H9 (cell line): ENCODE measurements around the gene NT5C2. TPM values are rescaled to one million over a fixed set of nuclear protein-coding genes. Genes with fewer than 3 reads are reported as not detected.
A peak's percentile ranks its signal among the peaks of the same experiment; 100 is the strongest.

Experiments
- DNase-seq: peaks from one replicate; pipeline ENCODE4 v3.0.0-alpha.2; 2017
- H2AFZ ChIP-seq: one replicate; pipeline ENCODE4 v1.6.1; 2013; ENCODE audit warnings: mild to moderate bottlenecking, low read length, control low read depth, moderate library complexity
- H2AK5ac ChIP-seq: 2 replicates; pipeline ENCODE4 v1.6.1; 2013; ENCODE audit warnings: low read length, control low read depth, mixed read lengths; ENCODE audit not compliant: insufficient read length
- H2BK120ac ChIP-seq: one replicate; pipeline ENCODE4 v1.6.1; 2013; ENCODE audit warnings: low read depth, mild to moderate bottlenecking, low read length, control low read depth, inconsistent platforms; ENCODE audit not compliant: poor library complexity, severe bottlenecking
- H2BK12ac ChIP-seq: 2 replicates; pipeline ENCODE4 v1.6.1; 2013; ENCODE audit warnings: low read length, control low read depth, mixed read lengths, low read depth; ENCODE audit not compliant: insufficient read length
- H2BK15ac ChIP-seq: 2 replicates; pipeline ENCODE4 v1.6.1; 2013; ENCODE audit warnings: low read depth, low read length, control low read depth
- H2BK20ac ChIP-seq: one replicate; pipeline ENCODE4 v1.6.1; 2013; ENCODE audit warnings: low read depth, mild to moderate bottlenecking, low read length, control low read depth, inconsistent platforms; ENCODE audit not compliant: poor library complexity, severe bottlenecking
- H2BK5ac ChIP-seq: 2 replicates; pipeline ENCODE4 v1.6.1; 2013; ENCODE audit warnings: low read length, control low read depth, mixed read lengths; ENCODE audit not compliant: insufficient read length
- H3K14ac ChIP-seq: 2 replicates; pipeline ENCODE4 v1.6.1; 2013; ENCODE audit warnings: low read length, control low read depth; ENCODE audit not compliant: insufficient read depth
- H3K18ac ChIP-seq: 2 replicates; pipeline ENCODE4 v1.6.1; 2013; ENCODE audit warnings: low read depth, mild to moderate bottlenecking, mixed read lengths, low read length, control low read depth; ENCODE audit not compliant: insufficient read length
- H3K23ac ChIP-seq: 2 replicates; pipeline ENCODE4 v1.6.1; 2013; ENCODE audit warnings: low read length, control low read depth, mixed read lengths, low read depth; ENCODE audit not compliant: insufficient read length
- H3K23me2 ChIP-seq: 2 replicates; pipeline ENCODE4 v1.6.1; 2013; ENCODE audit warnings: low read depth, mild to moderate bottlenecking, mixed read lengths, low read length, control low read depth; ENCODE audit not compliant: insufficient read length, poor library complexity, severe bottlenecking
- H3K27ac ChIP-seq: 2 replicates; pipeline ENCODE4 v1.5.1; 2013; ENCODE audit warnings: low read length, control low read depth, mixed read lengths, low read depth; ENCODE audit not compliant: insufficient read length
- H3K27me3 ChIP-seq: 2 replicates; pipeline ENCODE4 v1.6.1; 2013; ENCODE audit warnings: low read length, control low read depth, inconsistent platforms; ENCODE audit not compliant: insufficient read depth
- H3K4ac ChIP-seq: 2 replicates; pipeline ENCODE4 v1.6.1; 2013; ENCODE audit warnings: low read depth, mild to moderate bottlenecking, control low read depth, inconsistent platforms, low read length, moderate library complexity
- H3K4me1 ChIP-seq: 2 replicates; pipeline ENCODE4 v1.6.1; 2013; ENCODE audit warnings: low read length, control low read depth, inconsistent platforms; ENCODE audit not compliant: insufficient read depth
- H3K4me2 ChIP-seq: 2 replicates; pipeline ENCODE4 v1.6.1; 2013; ENCODE audit warnings: low read length, control low read depth, mixed read lengths; ENCODE audit not compliant: insufficient read length, insufficient read depth
- H3K56ac ChIP-seq: 2 replicates; pipeline ENCODE4 v1.6.1; 2013; ENCODE audit warnings: low read depth, mild to moderate bottlenecking, mixed read lengths, low read length, control low read depth; ENCODE audit not compliant: insufficient read length
- H3K79me1 ChIP-seq: 2 replicates; pipeline ENCODE4 v1.6.1; 2013; ENCODE audit warnings: low read depth, mild to moderate bottlenecking, moderate library complexity, low read length, control low read depth, inconsistent platforms; ENCODE audit not compliant: insufficient read depth, poor library complexity, severe bottlenecking
- H3K79me2 ChIP-seq: 2 replicates; pipeline ENCODE4 v1.6.1; 2013; ENCODE audit warnings: low read length, control low read depth, inconsistent platforms; ENCODE audit not compliant: insufficient read depth
- H3K9ac ChIP-seq: 2 replicates; pipeline ENCODE4 v1.6.1; 2013; ENCODE audit warnings: low read length, control low read depth, mixed read lengths; ENCODE audit not compliant: insufficient read length; ENCODE audit errors: extremely low read depth
- H3K9me3 ChIP-seq: one replicate; pipeline ENCODE4 v1.6.1; 2013; ENCODE audit warnings: low read depth, low read length, inconsistent platforms; ENCODE audit not compliant: control insufficient read depth
- H3T11ph ChIP-seq: one replicate; pipeline ENCODE4 v1.6.1; 2013; ENCODE audit warnings: mild to moderate bottlenecking, low read length, control low read depth, inconsistent platforms
- H4K20me1 ChIP-seq: one replicate; pipeline ENCODE4 v1.6.1; 2013; ENCODE audit not compliant: control insufficient read depth, insufficient read length, insufficient read depth
- H4K5ac ChIP-seq: 2 replicates; pipeline ENCODE4 v1.6.1; 2013; ENCODE audit warnings: low read depth, mild to moderate bottlenecking, mixed read lengths, low read length, control low read depth; ENCODE audit not compliant: insufficient read length
- H4K8ac ChIP-seq: replicated peaks from 2 replicates; pipeline ENCODE4 v1.6.1; 2013; ENCODE audit warnings: low read length, control low read depth, mixed read lengths, low read depth; ENCODE audit not compliant: insufficient read length
- H4K91ac ChIP-seq: 2 replicates; pipeline ENCODE4 v1.6.1; 2013; ENCODE audit warnings: low read depth, mild to moderate bottlenecking, moderate library complexity, mixed read lengths, low read length, control low read depth; ENCODE audit not compliant: insufficient read length
- H3K27ac Mint-ChIP-seq, 3 experiments: 2 replicates in 2 of 3; 3 replicates in 1 of 3; pipeline ENCODE4 v1.8.0; 2020 to 2021; ENCODE audit warnings: mixed read lengths in 3 of 3, mild to moderate bottlenecking in 1 of 3, moderate library complexity in 1 of 3
- H3K27me3 Mint-ChIP-seq: 2 replicates; pipeline ENCODE4 v1.8.0; 2021; ENCODE audit warnings: low read depth, mild to moderate bottlenecking, moderate library complexity, mixed read lengths
- H3K36me3 Mint-ChIP-seq, 3 experiments: 2 replicates in 2 of 3; 3 replicates in 1 of 3; pipeline ENCODE4 v1.8.0; 2020 to 2021; ENCODE audit warnings: low read depth in 3 of 3, mixed read lengths in 3 of 3; ENCODE audit not compliant: insufficient read depth in 1 of 3
- H3K4me1 Mint-ChIP-seq, 2 experiments: 2 replicates each; pipeline ENCODE4 v1.8.0; 2020; ENCODE audit warnings: mixed read lengths in 2 of 2
- H3K4me3 Mint-ChIP-seq, 2 experiments: 2 replicates in 1 of 2; 3 replicates in 1 of 2; pipeline ENCODE4 v1.8.0; 2020 to 2021; ENCODE audit warnings: mild to moderate bottlenecking in 2 of 2, mixed read lengths in 2 of 2, moderate library complexity in 1 of 2
- H3K9me3 Mint-ChIP-seq, 2 experiments: 2 replicates in 1 of 2; 3 replicates in 1 of 2; pipeline ENCODE4 v1.8.0; 2020; ENCODE audit warnings: mild to moderate bottlenecking in 2 of 2, mixed read lengths in 2 of 2, moderate library complexity in 1 of 2
- WGBS: extraction: QIAGEN DNeasy Blood & Tissue Kit; methylation state at CpG from one replicate; pipeline ENCODE4 v1.1.7; 2013; ENCODE audit warnings: missing lambda C conversion rate, low lambda C conversion rate, mixed read lengths; ENCODE audit not compliant: insufficient read length; ENCODE audit errors: extremely low coverage; 5-methylcytosine and 5-hydroxymethylcytosine counted together
- total RNA-seq: library from RNA; stranded (reverse); gene quantifications from 2 replicates; pipeline ENCODE4 v1.2.1, GENCODE V29; 2021
- TF ChIP-seq, protein P1 (sequence below): fragments of 200-600 bp; sonication (generic); conservative IDR thresholded peaks from 3 replicates; pipeline ENCODE4 v1.8.0; 2021; ENCODE audit warnings: antibody characterized with exemption, mild to moderate bottlenecking

Gene NT5C2
- total RNA-seq, 1 experiment from 2014 or later, result 69.6 TPM

DNA sequence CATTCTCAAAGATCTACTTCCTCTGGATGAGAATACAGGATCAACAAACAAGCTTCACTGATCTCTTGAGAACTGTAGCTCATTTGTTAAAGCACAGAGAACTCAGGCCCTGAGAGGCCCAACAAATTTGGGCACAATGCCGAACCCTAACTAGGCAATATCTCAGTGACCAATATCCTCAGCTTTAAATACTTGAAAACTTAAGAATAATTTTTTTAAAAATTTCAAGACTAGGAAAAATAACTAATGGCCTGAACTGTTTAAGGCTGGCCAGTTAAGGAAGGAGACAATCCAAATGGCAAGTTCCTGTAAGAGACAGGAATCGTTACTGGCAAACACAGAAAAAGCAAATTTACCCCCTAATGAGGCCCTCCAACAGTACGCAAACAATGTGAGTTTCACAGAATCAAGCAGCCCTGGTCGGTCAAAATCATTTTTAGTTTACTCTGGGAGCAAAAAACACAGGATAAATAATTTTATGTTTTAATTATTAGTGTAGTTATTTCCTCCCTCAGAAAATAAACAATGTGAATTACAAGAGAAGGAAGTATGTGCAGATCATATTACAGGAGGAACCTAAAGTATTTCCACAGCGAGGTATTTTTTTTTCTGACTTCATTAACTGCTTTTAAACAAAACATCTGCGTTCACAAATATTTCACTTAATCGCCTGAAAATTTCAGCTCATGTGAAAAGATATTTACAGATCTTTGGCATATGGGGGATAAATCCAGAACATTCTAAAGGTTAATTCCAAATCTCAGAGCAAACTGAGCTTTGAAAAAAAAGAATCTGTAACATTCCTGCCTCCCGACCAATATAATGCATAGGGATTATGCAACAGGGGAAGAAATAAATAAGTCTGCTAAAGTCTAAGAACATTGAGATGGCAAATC, 39.5 kb downstream of the NT5C2 start:
- Histone ChIP-seq H4K20me1 (no peaks in the 10 kb centered on the region), H2BK20ac (no peak overlapping the region), H3K23me2 (no peaks in the 10 kb centered on the region), H3K9me3 (no peaks in the 10 kb centered on the region), H4K5ac (no peak overlapping the region), H3K4ac (no peak overlapping the region), H3K27ac (peak overlapping the region; percentile 41), H3K56ac (no peak overlapping the region), H2BK12ac (no peak overlapping the region), H3K18ac (no peak overlapping the region), H2BK120ac (no peak overlapping the region), H3K23ac (no peak overlapping the region), H4K91ac (no peak overlapping the region), H3K4me1 (peaks cover 2% of the 10 kb centered on the region; the same call in 1 of the 2 replicates), H3K4me2 (no peak overlapping the region), H2BK15ac (no peak overlapping the region), H3K79me1 (peaks cover 8% of the 10 kb centered on the region), H2AK5ac (no peak overlapping the region), H3K27me3 (no peaks in the 10 kb centered on the region), H4K8ac (no peak overlapping the region), H2AFZ (no peak overlapping the region), H3T11ph (no peak overlapping the region), H3K79me2 (no peaks in the 10 kb centered on the region; the same call in 1 of the 2 replicates), H2BK5ac (no peak overlapping the region), H3K14ac (no peak overlapping the region), H3K9ac (no peak overlapping the region)
- no peaks in the 10 kb centered on the region for H3K27me3 Mint-ChIP-seq
- peaks cover 3 to 12% (median 5%) of the 10 kb centered on the region in 3 experiments; a peak in 6 of 7 replicates for H3K36me3 Mint-ChIP-seq
- TF ChIP-seq, protein P1, sequence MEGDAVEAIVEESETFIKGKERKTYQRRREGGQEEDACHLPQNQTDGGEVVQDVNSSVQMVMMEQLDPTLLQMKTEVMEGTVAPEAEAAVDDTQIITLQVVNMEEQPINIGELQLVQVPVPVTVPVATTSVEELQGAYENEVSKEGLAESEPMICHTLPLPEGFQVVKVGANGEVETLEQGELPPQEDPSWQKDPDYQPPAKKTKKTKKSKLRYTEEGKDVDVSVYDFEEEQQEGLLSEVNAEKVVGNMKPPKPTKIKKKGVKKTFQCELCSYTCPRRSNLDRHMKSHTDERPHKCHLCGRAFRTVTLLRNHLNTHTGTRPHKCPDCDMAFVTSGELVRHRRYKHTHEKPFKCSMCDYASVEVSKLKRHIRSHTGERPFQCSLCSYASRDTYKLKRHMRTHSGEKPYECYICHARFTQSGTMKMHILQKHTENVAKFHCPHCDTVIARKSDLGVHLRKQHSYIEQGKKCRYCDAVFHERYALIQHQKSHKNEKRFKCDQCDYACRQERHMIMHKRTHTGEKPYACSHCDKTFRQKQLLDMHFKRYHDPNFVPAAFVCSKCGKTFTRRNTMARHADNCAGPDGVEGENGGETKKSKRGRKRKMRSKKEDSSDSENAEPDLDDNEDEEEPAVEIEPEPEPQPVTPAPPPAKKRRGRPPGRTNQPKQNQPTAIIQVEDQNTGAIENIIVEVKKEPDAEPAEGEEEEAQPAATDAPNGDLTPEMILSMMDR, result no peak
- no peaks in the 10 kb centered on the region for H3K9me3 Mint-ChIP-seq
- WGBS, result no CpG with 5 or more reads among the region's 8 CpGs
- DNase-seq, result no peak
- H3K4me3 Mint-ChIP-seq, result peak overlapping the region in 1 of 2 experiments; percentile 56; a peak in 3 of 5 replicates
- peak overlapping the region; percentile 87 to 100 (median 96) for H3K27ac Mint-ChIP-seq
- H3K4me1 Mint-ChIP-seq, result peaks cover 26% of the 10 kb centered on the region in 2 experiments
